Bronchial epithelial cell (primary cell): ENCODE measurements around the gene CACNA1S. TPM values are rescaled to one million over a fixed set of nuclear protein-coding genes. Genes with fewer than 3 reads are reported as not detected.
A peak's percentile ranks its signal among the peaks of the same experiment; 100 is the strongest.

Source experiments
- DNase-seq: peaks from one replicate; pipeline ENCODE4 v3.0.0-alpha.2; 2010; ENCODE audit warnings: low read depth
- FAIRE-seq: peaks from 2 replicates; lab custom pipeline; 2011; peaks lifted over from hg19 to GRCh38; lab: Jason Lieb, UNC
- H3K27me3 ChIP-seq: 2 replicates; pipeline ENCODE4 v1.5.1; 2011; ENCODE audit warnings: low read length; ENCODE audit not compliant: control insufficient read depth, insufficient read depth
- H3K36me3 ChIP-seq: 2 replicates; pipeline ENCODE4 v1.5.1; 2011; ENCODE audit warnings: low read length; ENCODE audit not compliant: control insufficient read depth, insufficient read depth
- H3K4me3 ChIP-seq: 2 replicates; pipeline ENCODE4 v1.5.1; 2011; ENCODE audit warnings: mild to moderate bottlenecking, low read depth, low read length, control low read depth
- CTCF ChIP-seq: IDR thresholded peaks from 2 replicates; pipeline ENCODE4 v1.5.1; 2011; ENCODE audit warnings: mild to moderate bottlenecking, moderate library complexity, low read length, control low read depth, inconsistent platforms; ENCODE audit not compliant: insufficient read depth, severe bottlenecking
- total RNA-seq: library from RNA; depleted of rRNA; stranded (reverse); fragments of >200 nt; gene quantifications from 2 replicates; pipeline ENCODE4 v1.2.1, GENCODE V29; 2014

The CACNA1S gene
- total RNA-seq, 1 donor from 2014 or later: not detected

- Histone ChIP-seq H3K27me3 (no peaks in the 10 kb centered on the region), H3K4me3 (no peak overlapping the region), H3K36me3 (no peaks in the 10 kb centered on the region)
- DNase-seq (no peak), FAIRE-seq (no peak)
- TF ChIP-seq CTCF: no peak
These were observed 99.2 kb downstream of the CACNA1S start for GRCh38 chr1:201013031-201013485.

GRCh38 chr1:201011616-201012015 is 100.6 kb downstream of the CACNA1S start:
- no peak overlapping the region for H3K4me3 ChIP-seq
- DNase-seq (no peak), FAIRE-seq (no peak)
- no peaks in the 10 kb centered on the region for H3K27me3 ChIP-seq
- H3K36me3 ChIP-seq: no peaks in the 10 kb centered on the region
- TF ChIP-seq CTCF: no peak

- DNase-seq (no peak), FAIRE-seq (no peak)
- H3K36me3 ChIP-seq: no peaks in the 10 kb centered on the region
- no peak for TF ChIP-seq CTCF
- H3K27me3 ChIP-seq: no peaks in the 10 kb centered on the region
- no peak overlapping the region for H3K4me3 ChIP-seq
These were observed 102.1 kb downstream of the CACNA1S start for GRCh38 chr1:201009962-201010645.

GRCh38 chr1:201008666-201009360 is 103.4 kb downstream of the CACNA1S start:
- no peaks in the 10 kb centered on the region for H3K27me3 ChIP-seq
- TF ChIP-seq CTCF: no peak
- no peak overlapping the region for H3K4me3 ChIP-seq
- FAIRE-seq (no peak), DNase-seq (no peak)
- H3K36me3 ChIP-seq: no peaks in the 10 kb centered on the region

GRCh38 chr1:201007481-201007880 is 104.7 kb downstream of the CACNA1S start:
- DNase-seq (no peak), FAIRE-seq (peak; percentile 88)
- no peak for TF ChIP-seq CTCF
- H3K27me3 ChIP-seq: no peaks in the 10 kb centered on the region
- H3K36me3 ChIP-seq: no peaks in the 10 kb centered on the region
- no peak overlapping the region for H3K4me3 ChIP-seq

- FAIRE-seq (no peak), DNase-seq (no peak)
- H3K27me3 ChIP-seq: no peaks in the 10 kb centered on the region
- H3K36me3 ChIP-seq: no peaks in the 10 kb centered on the region
- TF ChIP-seq CTCF: no peak
- H3K4me3 ChIP-seq: no peak overlapping the region
These were observed 105.8 kb downstream of the CACNA1S start for GRCh38 chr1:201006450-201006849.
